Tibial artery (tissue), 4 donors: ENCODE results near the gene TCF20.

Experiments
- DNase-seq, 2 donors: peaks; one replicate each; pipeline ENCODE4 v3.0.0-alpha.2; 2019
- H3K27ac ChIP-seq, 2 donors: fragments of 200-600 bp; sonication (generic) in 1 of 2; 1 replicate in 1 of 2; 2 replicates in 1 of 2; pipeline ENCODE4 v1.5.1; 2018 to 2019; ENCODE audit warnings: mild to moderate bottlenecking in 1 of 2
- H3K27me3 ChIP-seq, 2 donors: fragments of 200-600 bp; sonication (generic) in 1 of 2; one replicate each; pipeline versions ENCODE4 v1.5.1 to v1.6.0; 2016 to 2019
- H3K36me3 ChIP-seq, 3 donors: fragments of 200-600 bp; sonication (generic) in 2 of 3; one replicate each; pipeline ENCODE4 v1.5.1; 2016 to 2019; ENCODE audit warnings: mild to moderate bottlenecking in 2 of 3
- H3K4me1 ChIP-seq, 4 donors: fragments of 200-600 bp; sonication (generic) in 2 of 4; 1 replicate in 3 of 4; 2 replicates in 1 of 4; pipeline ENCODE4 v1.5.1; 2016 to 2019
- H3K4me3 ChIP-seq, 2 donors: fragments of 200-600 bp; sonication (generic) in 1 of 2; 1 replicate in 1 of 2; 2 replicates in 1 of 2; pipeline ENCODE4 v1.5.1; 2018 to 2019; ENCODE audit warnings: mild to moderate bottlenecking in 2 of 2
- H3K9me3 ChIP-seq, 3 donors: fragments of 200-600 bp; sonication (generic) in 1 of 3; one replicate each; pipeline ENCODE4 v1.5.1; 2016 to 2019
- CTCF ChIP-seq, 2 experiments: fragments of 200-600 bp in 1 of 2; fragments of 450-650 bp in 1 of 2; IDR thresholded peaks; one replicate each; pipeline ENCODE4 v1.5.1; 2017 to 2019; ENCODE audit warnings: antibody characterized with exemption in 2 of 2, mild to moderate bottlenecking in 1 of 2, moderate library complexity in 1 of 2
- intact Hi-C: fragments of 100-400 bp; cut with DNase I; formaldehyde crosslinking; loops from one replicate; pipeline ENCODE4 v1.15.0; 2023; ENCODE audit warnings: low total_unique reads

Gene TCF20

GRCh38 chr22:42225841-42226240 lies 44.6 kb downstream of the TCF20 start:
- H3K4me1 ChIP-seq: peaks cover 0 to 26% (median 14%) of the 10 kb centered on the region in 4 donors
- no peaks in the 10 kb centered on the region for H3K27me3 ChIP-seq
- no peaks in the 10 kb centered on the region for H3K36me3 ChIP-seq
- H3K4me3 ChIP-seq: no peak overlapping the region
- DNase-seq: no peak
- H3K27ac ChIP-seq: no peak overlapping the region
- intact Hi-C loops: no loop called here
- H3K9me3 ChIP-seq: no peaks in the 10 kb centered on the region
- no peak for TF ChIP-seq CTCF (IDR thresholded peaks at IDR 0.05)

DNA sequence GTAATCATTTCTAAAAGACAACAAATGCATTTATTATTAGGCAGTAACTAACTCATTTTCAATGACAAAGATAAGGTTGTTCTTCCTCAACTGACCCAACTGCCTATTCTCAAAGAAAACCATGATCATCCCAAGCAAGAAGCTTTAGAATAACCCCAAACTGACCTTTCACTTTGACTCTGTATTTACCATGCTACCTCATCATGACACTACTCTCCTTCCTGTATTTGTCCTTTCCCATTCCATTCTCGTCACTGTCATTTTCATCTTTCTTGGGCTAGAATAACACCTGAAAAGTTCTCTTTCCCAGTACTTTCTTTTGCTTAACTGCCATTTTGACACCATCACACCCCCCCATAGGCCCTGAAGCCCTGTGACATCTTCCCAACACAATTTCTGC lies 48.3 kb downstream of the TCF20 start:
- no peak for TF ChIP-seq CTCF (IDR thresholded peaks at IDR 0.05)
- no peak overlapping the region for H3K27ac ChIP-seq
- H3K9me3 ChIP-seq: no peaks in the 10 kb centered on the region
- no peaks in the 10 kb centered on the region for H3K36me3 ChIP-seq
- intact Hi-C loops: no loop called here
- no peak for DNase-seq
- H3K4me3 ChIP-seq: no peak overlapping the region
- H3K27me3 ChIP-seq: no peaks in the 10 kb centered on the region
- H3K4me1 ChIP-seq: peaks cover 0 to under 1% (median 0%) of the 10 kb centered on the region in 4 donors
